Glomerular endothelial cell (primary cell): ENCODE measurements around the gene PHKB. TPM values are rescaled to one million over a fixed set of nuclear protein-coding genes. Genes with fewer than 3 reads are reported as not detected.
"Not testable (repeated sequence)": the region's sequence is repeated elsewhere in the genome, so short reads cannot be mapped to it uniquely, and the experiment has no call there.

Experiments used
- DNase-seq: peaks from one replicate; pipeline ENCODE4 v3.0.0-alpha.2; 2011; ENCODE audit warnings: low read depth, low spot score; ENCODE audit errors: extremely low read depth
- total RNA-seq: library from RNA; depleted of rRNA; stranded (reverse); fragments of >200 nt; gene quantifications from 2 replicates; pipeline ENCODE4 v1.2.3, GENCODE V29; 2015

PHKB gene
- 59.1 and 63.0 TPM in 2 replicates for total RNA-seq

- DNase-seq: peak; percentile 31
Observed at GRCh38 chr16:47460711-47461597, at the start of gene PHKB, which contains the start of gene ITFG1. PHKB (plus strand) TSS chr16:47461331; CDS start chr16:47461351, 20 bp downstream. ITFG1 (minus strand) TSS chr16:47461063; CDS start chr16:47461045, 18 bp downstream.

- no peak for DNase-seq
Observed at GRCh38 chr16:47413041-47413440, 48.1 kb upstream of the PHKB start.

GRCh38 chr16:47416869-47417268 is 44.3 kb upstream of the PHKB start:
- DNase-seq: no peak

- DNase-seq: no peak
Observed at GRCh38 chr16:47424846-47425245, 36.3 kb upstream of the PHKB start.

DNA sequence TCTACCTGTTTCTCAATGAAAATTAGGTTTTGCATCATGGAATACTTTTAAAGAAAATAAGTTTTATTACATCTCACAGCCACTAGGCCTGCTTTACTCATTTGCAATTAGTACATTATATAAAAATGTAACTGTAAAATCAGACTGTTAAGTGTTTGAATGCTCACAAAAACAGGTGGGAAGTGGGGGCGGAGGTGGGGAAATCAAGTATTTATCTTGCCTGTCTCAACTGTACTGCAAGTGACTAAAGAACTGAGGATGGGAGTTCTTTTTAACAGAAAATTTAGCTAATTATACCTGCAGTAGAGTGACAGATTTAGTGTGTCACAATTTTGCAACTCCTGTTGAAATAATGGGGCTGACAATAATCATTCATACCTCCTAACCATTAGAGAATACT is 34.3 kb upstream of the PHKB start:
- no peak for DNase-seq

- DNase-seq: no peak
Observed at GRCh38 chr16:47431960-47432359, 29.2 kb upstream of the PHKB start.

DNA sequence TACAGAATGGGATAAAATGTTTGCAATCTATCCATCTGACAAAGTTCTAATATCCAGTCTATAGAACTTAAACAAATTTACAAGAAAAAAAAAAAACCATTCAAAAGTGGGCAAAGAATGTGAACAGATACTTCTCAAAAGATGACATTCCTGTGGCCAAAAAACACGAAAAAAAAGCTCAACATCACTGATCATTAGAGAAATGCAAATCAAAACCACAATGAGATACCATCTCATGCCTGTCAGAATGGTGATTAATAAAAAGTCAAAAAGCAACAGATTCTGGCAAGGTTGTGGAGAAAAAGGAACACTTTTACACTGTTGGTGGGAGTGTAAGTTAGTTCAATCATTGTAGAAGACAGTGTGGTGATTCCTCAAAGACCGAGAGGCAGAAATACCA is 26.9 kb upstream of the PHKB start:
- DNase-seq: not testable (repeated sequence)

- not testable (repeated sequence) for DNase-seq
Observed at GRCh38 chr16:47440066-47440465, 21.1 kb upstream of the PHKB start.

DNA sequence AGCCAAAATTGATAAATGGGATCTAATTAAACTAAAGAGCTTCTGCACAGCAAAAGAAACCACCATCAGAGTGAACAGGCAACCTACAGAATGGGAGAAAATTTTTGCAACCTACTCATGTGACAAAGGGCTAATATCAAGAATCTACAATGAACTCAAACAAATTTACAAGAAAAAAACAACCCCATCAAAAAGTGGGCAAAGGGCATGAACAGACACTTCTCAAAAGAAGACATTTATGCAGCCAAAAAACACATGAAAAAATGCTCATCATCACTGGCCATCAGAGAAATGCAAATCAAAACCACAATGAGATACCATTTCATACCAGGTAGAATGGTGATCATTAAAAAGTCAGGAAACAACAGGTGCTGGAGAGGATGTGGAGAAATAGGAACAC is 18.2 kb upstream of the PHKB start:
- not testable (repeated sequence) for DNase-seq

DNA sequence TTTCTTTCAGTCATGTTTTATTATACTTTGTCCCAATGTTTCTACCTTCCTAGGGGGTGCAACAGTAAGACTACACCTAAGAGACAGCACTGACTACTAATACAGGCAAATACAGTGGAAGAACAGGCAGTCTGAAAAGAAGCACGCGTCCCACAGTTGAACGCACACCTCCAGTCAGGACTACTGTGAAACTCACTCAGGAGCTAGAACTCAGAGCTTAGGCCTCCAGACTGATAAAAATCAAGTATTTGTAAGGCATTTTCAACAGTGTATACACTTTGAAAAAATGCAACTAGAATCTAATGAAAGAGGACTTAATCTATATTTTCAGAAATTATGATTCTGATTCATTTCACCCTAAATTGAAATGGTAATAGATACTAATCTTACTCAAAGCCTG is 14.7 kb upstream of the PHKB start:
- no peak for DNase-seq

- DNase-seq: no peak
Observed at GRCh38 chr16:47448830-47449575, 12.1 kb upstream of the PHKB start.

DNA sequence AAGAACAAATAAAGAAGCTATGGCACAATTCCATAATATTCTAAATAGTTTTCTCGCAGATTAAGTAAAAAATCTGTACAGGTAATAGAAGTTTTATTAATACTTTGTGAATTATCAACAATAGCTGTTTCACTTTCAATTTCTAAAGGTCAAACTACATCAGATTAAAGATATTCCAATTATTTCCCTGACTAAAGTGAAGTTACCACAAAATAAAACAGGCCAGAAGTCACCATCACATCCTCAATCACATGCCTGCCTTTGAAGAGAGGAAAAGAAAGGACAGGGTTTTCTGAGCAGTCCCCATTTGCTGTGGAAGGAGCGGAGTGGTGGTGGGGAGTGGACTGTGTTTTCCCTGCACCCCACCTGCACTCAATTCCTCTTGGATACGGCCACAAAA is 11.3 kb upstream of the PHKB start:
- no peak for DNase-seq

GRCh38 chr16:47458331-47458730 is 2.8 kb upstream of the PHKB start:
- DNase-seq: no peak

DNA sequence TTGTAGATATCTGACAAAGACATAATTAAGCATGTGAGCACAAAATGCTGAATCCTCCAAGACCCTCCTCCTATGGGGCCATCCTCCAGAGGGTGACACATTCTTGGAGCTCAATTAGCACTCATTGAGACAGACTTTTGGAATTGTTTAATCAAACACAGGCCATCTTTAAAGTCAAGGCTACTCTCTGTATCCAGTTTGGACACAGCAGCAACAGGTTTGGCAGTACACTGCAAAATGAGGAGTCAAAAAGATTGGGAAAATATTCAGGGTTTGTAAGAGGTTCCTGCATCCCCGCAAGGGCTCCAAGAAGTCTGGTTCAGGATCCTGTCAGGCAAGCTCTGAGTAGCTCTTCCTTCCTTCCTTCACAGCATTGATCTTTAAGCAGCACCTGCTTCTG is 1.5 kb upstream of the PHKB start:
- DNase-seq: no peak

DNA sequence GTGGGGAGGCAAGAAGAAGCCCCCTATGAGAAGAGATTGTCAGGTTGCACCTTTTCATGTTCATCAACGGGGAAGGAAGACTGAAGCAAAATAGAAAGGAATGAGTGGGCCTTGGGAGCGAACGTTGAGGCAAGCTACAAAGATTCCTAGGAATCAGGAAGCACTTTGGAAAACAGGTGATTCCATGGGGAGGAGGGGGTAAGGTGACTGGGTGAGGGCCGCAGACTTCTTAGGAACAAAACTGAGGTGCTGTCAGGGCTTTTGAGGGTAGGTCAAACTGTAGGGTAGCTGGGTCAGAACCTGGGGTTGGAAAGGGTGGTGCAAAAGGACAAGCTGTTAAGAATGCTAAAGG is 796 bp upstream of the PHKB start:
- no peak for DNase-seq

- peak; percentile 36 for DNase-seq
Observed at GRCh38 chr16:47461598-47462266, 601 bp downstream of the PHKB start.

DNA sequence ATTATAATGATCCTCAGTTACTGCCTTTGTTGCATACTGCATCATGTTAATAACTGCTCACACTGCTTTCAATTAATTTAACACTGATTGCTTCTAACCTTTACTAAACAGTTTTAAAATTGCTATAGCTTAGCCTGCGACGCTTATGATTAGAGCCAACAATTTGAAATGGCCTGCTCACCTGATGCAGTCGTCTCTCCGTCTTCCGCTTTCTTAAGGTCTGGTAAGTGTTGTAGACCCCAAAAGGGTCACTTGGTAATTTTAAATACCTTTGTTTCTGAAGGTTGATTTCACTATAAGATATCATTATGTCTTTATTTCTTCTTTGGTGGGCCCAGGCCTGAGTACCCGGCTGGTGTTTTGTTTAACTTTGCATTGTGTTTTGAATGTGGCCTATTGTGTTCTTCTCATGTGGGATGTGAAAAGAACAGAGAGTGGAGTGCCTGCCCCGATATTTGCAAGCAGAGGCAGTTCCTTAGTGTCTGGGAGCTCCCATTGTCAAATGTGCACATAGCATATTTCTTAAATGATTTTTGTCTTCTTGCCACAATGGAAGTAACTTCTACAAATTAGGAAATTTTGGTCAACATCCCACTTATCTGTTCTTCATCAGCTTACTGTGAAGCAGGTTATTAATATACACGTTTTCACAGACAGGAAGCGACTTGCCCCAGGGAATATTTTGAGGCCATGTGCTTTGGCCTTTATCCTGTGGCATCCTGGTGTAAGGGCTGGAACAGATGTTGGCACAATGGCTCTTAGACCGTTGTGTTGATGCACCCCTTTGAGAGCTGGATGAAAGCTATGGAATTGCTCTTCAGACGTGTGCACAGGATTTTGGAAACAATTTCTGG is 2.9 kb downstream of the PHKB start:
- no peak for DNase-seq

GRCh38 chr16:47465919-47466630 is 4.9 kb downstream of the PHKB start:
- DNase-seq: no peak

GRCh38 chr16:47467501-47467900 is 6.4 kb downstream of the PHKB start:
- no peak for DNase-seq
